K562 (cell line): ENCODE results near the gene VEZF1. TPM values are rescaled to one million over a fixed set of nuclear protein-coding genes. Genes with fewer than 3 reads are reported as not detected.

ENCODE experiments used
- ATAC-seq: fragments of 200-7000 bp; cut with Tn5 transposase; 3 replicates; pipeline ENCODE4 v1.9.1; 2020; ENCODE audit warnings: moderate library complexity
- BruUV-seq: library from RNA; stranded (reverse); fragments of 400-500 nt; replicated peaks from 2 replicates; lab custom pipeline; 2021; lab: Mats Ljungman, UMichigan
- CTCF ChIA-PET: fragments of 300-600 bp; formaldehyde crosslinking; extraction: SDS; loops from one replicate; lab custom pipeline; 2021; ENCODE audit warnings: low intra/inter-chr PET ratio; lab: Yijun Ruan, JAX
- POLR2A ChIA-PET: fragments of 300-600, 350-650 bp; sonication (Branson Sonifier 250); formaldehyde crosslinking; extraction: SDS; loops from one replicate; lab custom pipeline; 2021; ENCODE audit warnings: antibody characterized with exemption, inconsistent platforms; lab: Yijun Ruan, JAX
- DNase-seq, 4 experiments: peaks; one replicate each; pipeline versions ENCODE4 v3.0.0 to v3.0.0-alpha.2; 2011 to 2018; ENCODE audit warnings: low spot score in 3 of 4, mixed read lengths in 3 of 4; ENCODE audit errors: extremely low read depth in 1 of 4
- FAIRE-seq: peaks from 2 replicates; lab custom pipeline; 2011; peaks lifted over from hg19 to GRCh38; lab: Jason Lieb, UNC
- H2AFZ ChIP-seq: 2 replicates; pipeline ENCODE4 v1.6.0; 2011; ENCODE audit warnings: low read depth, low read length, control low read depth, inconsistent platforms
- H3K27ac ChIP-seq: fragments of 200-600 bp; 3 replicates; pipeline ENCODE4 v1.8.0; 2011; ENCODE audit warnings: low read depth, mild to moderate bottlenecking, control low read depth, inconsistent platforms, low read length, moderate library complexity, mixed read lengths; ENCODE audit errors: extremely low read depth
- H3K27me3 ChIP-seq, 2 experiments: fragments of 300-600 bp in 1 of 2; 2 replicates in 1 of 2; 3 replicates in 1 of 2; pipeline versions ENCODE4 v1.6.0 to v1.8.0; 2011; ENCODE audit warnings: inconsistent platforms in 2 of 2, low read length in 2 of 2, mild to moderate bottlenecking in 1 of 2, mixed read lengths in 1 of 2, moderate library complexity in 1 of 2; ENCODE audit not compliant: control insufficient read depth in 2 of 2, insufficient read depth in 2 of 2
- H3K36me3 ChIP-seq: fragments of 300-600 bp; 3 replicates; pipeline ENCODE4 v1.8.0; 2011; ENCODE audit warnings: mild to moderate bottlenecking, low read length, inconsistent platforms; ENCODE audit not compliant: control insufficient read depth, insufficient read depth
- H3K4me1 ChIP-seq, 2 experiments: fragments of 200-600 bp in 1 of 2; replicated peaks in 1 of 2; 2 replicates in 1 of 2; 3 replicates in 1 of 2; pipeline versions ENCODE4 v1.5.1 to v1.8.0; 2011; ENCODE audit warnings: inconsistent platforms in 2 of 2, low read length in 2 of 2, mild to moderate bottlenecking in 1 of 2, mixed read lengths in 1 of 2, moderate library complexity in 1 of 2; ENCODE audit not compliant: control insufficient read depth in 2 of 2, insufficient read depth in 2 of 2
- H3K4me2 ChIP-seq: 2 replicates; pipeline ENCODE4 v1.6.1; 2011; ENCODE audit warnings: low read length, control low read depth, inconsistent platforms, mixed read lengths; ENCODE audit not compliant: insufficient read depth
- H3K4me3 ChIP-seq: fragments of 200-600 bp; sonication (generic), shearing (Covaris generic); 2 replicates; pipeline ENCODE4 v1.5.1; 2016; ENCODE audit warnings: control low read depth, inconsistent platforms
- H3K79me2 ChIP-seq: fragments of 200-600 bp; 3 replicates; pipeline ENCODE4 v1.8.0; 2011; ENCODE audit warnings: low read length, inconsistent platforms; ENCODE audit not compliant: control insufficient read depth, insufficient read depth
- H3K9ac ChIP-seq, 2 experiments: 2 replicates each; pipeline versions ENCODE4 v1.6.0 to v1.6.1; 2011; ENCODE audit warnings: low read depth in 2 of 2, low read length in 2 of 2, control low read depth in 1 of 2, inconsistent platforms in 1 of 2, mild to moderate bottlenecking in 1 of 2, mixed read lengths in 1 of 2; ENCODE audit not compliant: insufficient read depth in 1 of 2
- H3K9me1 ChIP-seq: one replicate; pipeline ENCODE4 v1.6.0; 2011; ENCODE audit warnings: inconsistent platforms, mild to moderate bottlenecking, low read length, moderate library complexity; ENCODE audit not compliant: control insufficient read depth, insufficient read depth
- H3K9me3 ChIP-seq: replicated peaks from 2 replicates; pipeline ENCODE4 v1.5.1; 2011; ENCODE audit warnings: low read depth, low read length, inconsistent platforms; ENCODE audit not compliant: control insufficient read depth, insufficient read depth
- H4K20me1 ChIP-seq: replicated peaks from 2 replicates; pipeline ENCODE4 v1.6.1; 2011; ENCODE audit warnings: low read length, inconsistent platforms, mixed read lengths; ENCODE audit not compliant: control insufficient read depth, insufficient read depth
- WGBS: fragments of 100-300 bp; shearing (Covaris generic); methylation state at CpG from one replicate; pipeline ENCODE4 v1.1.6; 2016; ENCODE audit warnings: low coverage, mixed read lengths; ENCODE audit not compliant: insufficient coverage; ENCODE audit errors: missing lambda C conversion rate; 5-methylcytosine and 5-hydroxymethylcytosine counted together
- in situ Hi-C: fragments of 300-500 bp; cut with MboI; formaldehyde crosslinking; loops from 4 replicates; pipeline ENCODE4 v1.15.0; 2018; ENCODE audit warnings: inconsistent platforms, mixed read lengths
- intact Hi-C: fragments of 100-400 bp; cut with micrococcal nuclease; formaldehyde crosslinking; loops from 2 replicates; pipeline ENCODE4 v1.14.2; 2022
- polyA plus RNA-seq, 8 experiments: library from polyadenylated mRNA; depleted of rRNA in 4 of 8; stranded (reverse) in 5 of 8; unstranded in 3 of 8; fragments of >200 nt; fragmentation: Nextera tagmentation in 2 of 8; fragmentation: Illumina TruSeq in 1 of 8; extraction: Ambion mirVana in 2 of 8; extraction: Trizol in 1 of 8; gene quantifications; 2 replicates each; pipeline versions ENCODE4 v1.2.1 to v1.2.3, GENCODE V29; 2011 to 2014; ENCODE audit warnings: inconsistent platforms in 1 of 8, missing spikeins in 1 of 8
- total RNA-seq, 7 experiments: library from RNA; depleted of rRNA in 6 of 7; stranded (reverse); fragments of >200 nt in 6 of 7; fragmentation: Illumina TruSeq in 2 of 7; extraction: Trizol in 2 of 7; gene quantifications; 2 replicates each; pipeline versions ENCODE4 v1.2.1 to v1.2.3, GENCODE V29; 2011 to 2021; ENCODE audit warnings: low replicate concordance in 1 of 7
- TF ChIP-seq, protein P1 (sequence below), 2 experiments: fragments of 450-650 bp; formaldehyde crosslinking in 1 of 2; IDR thresholded peaks; 2 replicates each; pipeline versions ENCODE4 v1.4.0 to v1.6.1; 2014 to 2020; ENCODE audit warnings: mild to moderate bottlenecking in 2 of 2, borderline replicate concordance in 1 of 2, low read depth in 1 of 2
- TF ChIP-seq, protein P2 (sequence below): sonication (generic); formaldehyde crosslinking; IDR thresholded peaks from 2 replicates; pipeline ENCODE4 v1.8.0; 2022; ENCODE audit warnings: mild to moderate bottlenecking, missing genetic modification reagents, borderline replicate concordance

VEZF1 gene
- total and polyA plus RNA-seq, 9 of the 15 experiments (the other 6 are each of a cell fraction or from before 2014, with no cell fraction given): 9.5 to 33.4 (median 22.1) TPM

DNA sequence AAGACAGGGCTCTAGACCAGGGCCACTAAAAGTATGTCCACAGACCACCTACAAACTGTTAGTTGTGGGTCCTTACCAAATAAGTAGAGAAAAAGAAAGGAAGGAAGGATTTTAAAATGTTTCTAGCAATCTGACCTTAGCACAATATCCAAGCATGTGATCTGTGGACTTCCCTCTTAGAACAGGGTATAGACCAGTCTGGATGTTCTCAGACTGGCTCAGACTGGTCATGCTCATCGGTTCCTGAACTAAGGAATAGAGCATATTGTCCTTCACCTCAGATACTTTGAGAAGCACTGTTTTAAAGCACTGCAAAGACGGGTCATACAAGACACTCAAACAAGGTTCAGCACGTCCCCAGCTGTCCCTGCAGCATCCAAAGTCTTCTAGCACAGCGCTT lies 58.7 kb downstream of the VEZF1 start:
- Histone ChIP-seq H3K27me3 (peaks cover 59 to 79% of the 10 kb centered on the region in 2 experiments), H3K79me2 (no peaks in the 10 kb centered on the region), H3K9ac (no peak overlapping the region), H3K4me3 (no peak overlapping the region), H2AFZ (no peak overlapping the region), H3K4me1 (no peaks in the 10 kb centered on the region), H3K36me3 (no peaks in the 10 kb centered on the region), H3K27ac (no peak overlapping the region), H3K9me3 (no peaks in the 10 kb centered on the region), H3K4me2 (no peak overlapping the region), H4K20me1 (peaks cover 5% of the 10 kb centered on the region), H3K9me1 (peaks cover 2% of the 10 kb centered on the region)
- 5% methylated on average over 3 of the region's 4 CpGs for WGBS
- ATAC-seq (no peak), DNase-seq (no peak), FAIRE-seq (no peak)
- TF ChIP-seq, protein P1, sequence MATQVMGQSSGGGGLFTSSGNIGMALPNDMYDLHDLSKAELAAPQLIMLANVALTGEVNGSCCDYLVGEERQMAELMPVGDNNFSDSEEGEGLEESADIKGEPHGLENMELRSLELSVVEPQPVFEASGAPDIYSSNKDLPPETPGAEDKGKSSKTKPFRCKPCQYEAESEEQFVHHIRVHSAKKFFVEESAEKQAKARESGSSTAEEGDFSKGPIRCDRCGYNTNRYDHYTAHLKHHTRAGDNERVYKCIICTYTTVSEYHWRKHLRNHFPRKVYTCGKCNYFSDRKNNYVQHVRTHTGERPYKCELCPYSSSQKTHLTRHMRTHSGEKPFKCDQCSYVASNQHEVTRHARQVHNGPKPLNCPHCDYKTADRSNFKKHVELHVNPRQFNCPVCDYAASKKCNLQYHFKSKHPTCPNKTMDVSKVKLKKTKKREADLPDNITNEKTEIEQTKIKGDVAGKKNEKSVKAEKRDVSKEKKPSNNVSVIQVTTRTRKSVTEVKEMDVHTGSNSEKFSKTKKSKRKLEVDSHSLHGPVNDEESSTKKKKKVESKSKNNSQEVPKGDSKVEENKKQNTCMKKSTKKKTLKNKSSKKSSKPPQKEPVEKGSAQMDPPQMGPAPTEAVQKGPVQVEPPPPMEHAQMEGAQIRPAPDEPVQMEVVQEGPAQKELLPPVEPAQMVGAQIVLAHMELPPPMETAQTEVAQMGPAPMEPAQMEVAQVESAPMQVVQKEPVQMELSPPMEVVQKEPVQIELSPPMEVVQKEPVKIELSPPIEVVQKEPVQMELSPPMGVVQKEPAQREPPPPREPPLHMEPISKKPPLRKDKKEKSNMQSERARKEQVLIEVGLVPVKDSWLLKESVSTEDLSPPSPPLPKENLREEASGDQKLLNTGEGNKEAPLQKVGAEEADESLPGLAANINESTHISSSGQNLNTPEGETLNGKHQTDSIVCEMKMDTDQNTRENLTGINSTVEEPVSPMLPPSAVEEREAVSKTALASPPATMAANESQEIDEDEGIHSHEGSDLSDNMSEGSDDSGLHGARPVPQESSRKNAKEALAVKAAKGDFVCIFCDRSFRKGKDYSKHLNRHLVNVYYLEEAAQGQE (IDR thresholded peaks at IDR 0.05; ENCODE audit: borderline replicate concordance): peak; percentile 33; the same call in 1 of the 2 replicates
- TF ChIP-seq, protein P1 (CRISPR knock-in tag; IDR thresholded peaks at IDR 0.05; ENCODE audit: low read depth): no peak
- TF ChIP-seq, protein P2, sequence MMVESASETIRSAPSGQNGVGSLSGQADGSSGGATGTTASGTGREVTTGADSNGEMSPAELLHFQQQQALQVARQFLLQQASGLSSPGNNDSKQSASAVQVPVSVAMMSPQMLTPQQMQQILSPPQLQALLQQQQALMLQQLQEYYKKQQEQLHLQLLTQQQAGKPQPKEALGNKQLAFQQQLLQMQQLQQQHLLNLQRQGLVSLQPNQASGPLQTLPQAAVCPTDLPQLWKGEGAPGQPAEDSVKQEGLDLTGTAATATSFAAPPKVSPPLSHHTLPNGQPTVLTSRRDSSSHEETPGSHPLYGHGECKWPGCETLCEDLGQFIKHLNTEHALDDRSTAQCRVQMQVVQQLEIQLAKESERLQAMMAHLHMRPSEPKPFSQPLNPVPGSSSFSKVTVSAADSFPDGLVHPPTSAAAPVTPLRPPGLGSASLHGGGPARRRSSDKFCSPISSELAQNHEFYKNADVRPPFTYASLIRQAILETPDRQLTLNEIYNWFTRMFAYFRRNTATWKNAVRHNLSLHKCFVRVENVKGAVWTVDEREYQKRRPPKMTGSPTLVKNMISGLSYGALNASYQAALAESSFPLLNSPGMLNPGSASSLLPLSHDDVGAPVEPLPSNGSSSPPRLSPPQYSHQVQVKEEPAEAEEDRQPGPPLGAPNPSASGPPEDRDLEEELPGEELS (CRISPR knock-in tag): no peak
- intact Hi-C loops: no loop called here
- in situ Hi-C loops: no loop called here
- ChIA-PET POLR2A (no interaction called here), CTCF (interaction anchor here (0.5 kb wide), 1 partner anchor 22 kb away, joined by 3 read pairs; no protein-coding TSS in a partner anchor)
- BruUV-seq: no TSS peak
